ENCODE measurements around the gene CFAP46. TPM values are rescaled to one million over a fixed set of nuclear protein-coding genes. Genes with fewer than 3 reads are reported as not detected.

CFAP46 gene
- polyA plus RNA-seq, 2 donors: 0.40 to 0.73 TPM

DNA sequence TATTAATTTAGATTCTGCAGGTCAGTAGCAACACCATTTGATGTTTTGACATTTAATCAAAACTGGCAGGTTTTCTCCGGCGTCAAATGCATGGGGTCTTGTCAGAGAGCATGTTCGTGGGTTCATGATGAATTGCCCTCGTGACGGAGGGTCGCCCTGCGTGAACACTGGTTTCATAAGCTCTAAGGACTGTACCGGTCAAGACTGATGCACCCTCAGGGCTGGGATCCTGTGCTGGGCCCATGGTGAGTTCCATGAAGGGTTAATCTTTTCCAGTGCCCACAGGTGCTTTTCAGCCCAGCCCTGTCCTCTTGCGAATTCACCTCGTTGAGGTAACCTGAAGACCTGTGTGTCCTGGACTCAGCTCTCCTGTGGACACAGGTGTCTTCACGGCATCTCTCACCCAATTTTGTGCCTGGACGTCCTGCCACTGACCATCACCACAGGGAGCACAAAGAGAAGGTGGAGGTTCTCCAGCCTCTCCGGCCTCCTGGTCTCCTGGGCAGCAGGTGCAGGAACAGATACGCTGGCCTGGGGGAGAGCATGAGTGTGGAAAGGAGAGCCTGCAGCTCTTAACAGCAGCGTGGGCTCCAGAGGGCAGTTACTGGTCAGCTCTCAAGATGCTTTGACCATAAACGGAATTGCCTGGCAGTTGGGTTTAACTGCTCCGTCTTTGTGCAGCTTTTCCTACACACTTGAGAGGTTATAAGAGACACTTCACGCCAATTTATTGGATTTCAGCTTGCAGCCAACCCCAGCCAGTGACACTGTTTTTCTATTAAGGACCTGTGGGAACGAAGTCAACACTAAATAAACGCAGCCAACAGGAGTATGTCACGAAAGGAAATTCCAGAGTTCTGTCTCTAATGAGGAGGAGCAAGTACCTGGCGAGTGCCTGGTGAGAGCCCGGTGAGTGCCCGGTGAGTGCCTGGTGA is 37.4 kb upstream of the CFAP46 start:
- Histone ChIP-seq H3K27me3 (ENCODE audit: control insufficient read depth in 1 of 2, insufficient read depth in 2 of 2, low read length in 2 of 2) (no peaks in the 10 kb centered on the region), H3K4me1 (ENCODE audit: control insufficient read depth in 2 of 2, insufficient read depth in 2 of 2, low read length in 1 of 2) (no peaks in the 10 kb centered on the region), H3K36me3 (ENCODE audit: control insufficient read depth in 2 of 2, insufficient read depth in 2 of 2, low read length in 1 of 2) (no peaks in the 10 kb centered on the region), H3K27ac (ENCODE audit: low read depth in 2 of 2, low read length in 1 of 2) (no peak overlapping the region), H3K9me3 (ENCODE audit: control insufficient read depth in 2 of 2, insufficient read depth in 1 of 2, low read depth in 1 of 2, low read length in 1 of 2) (no peaks in the 10 kb centered on the region), H3K4me3 (ENCODE audit: low read depth in 1 of 2, low read length in 2 of 2) (no peak overlapping the region)
- WGBS, 2 donors: 63 to 64% methylated on average over 24 of the region's 24 CpGs

DNA sequence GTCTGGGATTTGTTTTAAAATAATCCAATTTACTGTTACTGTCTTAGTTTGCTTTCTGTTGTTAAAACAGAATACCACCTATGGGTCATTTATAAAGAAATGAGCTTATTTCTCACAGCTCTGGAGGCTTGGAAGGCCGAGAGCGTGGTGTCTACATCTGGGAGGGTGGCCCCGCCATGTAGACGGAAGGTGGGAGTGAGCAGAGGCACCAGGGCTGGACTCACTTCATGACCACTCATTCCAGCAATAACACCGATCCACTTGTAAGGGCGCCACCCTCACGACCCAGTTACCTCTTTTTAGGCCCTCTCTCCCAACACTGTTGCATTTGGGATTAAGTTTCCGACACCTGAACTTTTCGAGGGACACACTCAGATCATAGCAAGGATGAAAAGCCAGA is 36.2 kb upstream of the CFAP46 start:
- Histone ChIP-seq H3K27ac (ENCODE audit: low read depth in 2 of 2, low read length in 1 of 2) (no peak overlapping the region), H3K36me3 (ENCODE audit: control insufficient read depth in 2 of 2, insufficient read depth in 2 of 2, low read length in 1 of 2) (no peaks in the 10 kb centered on the region), H3K4me3 (ENCODE audit: low read depth in 1 of 2, low read length in 2 of 2) (no peak overlapping the region), H3K27me3 (ENCODE audit: control insufficient read depth in 1 of 2, insufficient read depth in 2 of 2, low read length in 2 of 2) (no peaks in the 10 kb centered on the region), H3K9me3 (ENCODE audit: control insufficient read depth in 2 of 2, insufficient read depth in 1 of 2, low read depth in 1 of 2, low read length in 1 of 2) (peaks cover 0 to 2% of the 10 kb centered on the region in 2 donors), H3K4me1 (ENCODE audit: control insufficient read depth in 2 of 2, insufficient read depth in 2 of 2, low read length in 1 of 2) (peaks cover 0 to 3% of the 10 kb centered on the region in 2 donors)
- WGBS, 2 donors: 83 to 85% methylated on average over 9 of the region's 9 CpGs

GRCh38 chr10:132977807-132978206 is 35.4 kb upstream of the CFAP46 start:
- H3K9me3 ChIP-seq (ENCODE audit: control insufficient read depth in 2 of 2, insufficient read depth in 1 of 2, low read depth in 1 of 2, low read length in 1 of 2): peaks cover 0 to 2% of the 10 kb centered on the region in 2 donors
- H3K36me3 ChIP-seq (ENCODE audit: control insufficient read depth in 2 of 2, insufficient read depth in 2 of 2, low read length in 1 of 2): no peaks in the 10 kb centered on the region
- no peak overlapping the region for H3K27ac ChIP-seq (ENCODE audit: low read depth in 2 of 2, low read length in 1 of 2)
- no peak overlapping the region for H3K4me3 ChIP-seq (ENCODE audit: low read depth in 1 of 2, low read length in 2 of 2)
- no peaks in the 10 kb centered on the region for H3K27me3 ChIP-seq (ENCODE audit: control insufficient read depth in 1 of 2, insufficient read depth in 2 of 2, low read length in 2 of 2)
- 69 to 79% methylated on average over 27 of the region's 27 CpGs for WGBS, 2 donors
- H3K4me1 ChIP-seq (ENCODE audit: control insufficient read depth in 2 of 2, insufficient read depth in 2 of 2, low read length in 1 of 2): peaks cover 0 to 3% of the 10 kb centered on the region in 2 donors

DNA sequence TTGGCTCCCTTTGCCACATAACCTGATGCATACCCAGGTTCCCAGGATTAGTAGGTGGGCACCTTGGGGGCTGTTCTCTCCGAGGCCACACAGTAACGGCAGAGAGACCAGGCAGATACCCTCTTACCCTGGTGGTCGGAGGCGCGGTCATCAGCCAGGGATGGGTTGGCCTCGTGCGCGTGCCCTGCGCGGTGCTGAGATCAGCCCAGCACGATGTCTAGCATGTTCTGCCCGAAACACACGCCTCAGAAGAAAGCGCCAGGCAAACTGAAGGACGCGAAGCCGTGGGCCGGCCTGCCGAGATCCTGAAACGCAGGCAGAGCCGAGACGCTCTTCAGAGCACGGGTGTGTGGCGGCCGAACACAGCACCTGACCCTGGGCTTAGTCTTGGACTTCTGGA is 34.7 kb upstream of the CFAP46 start:
- 92 to 93% methylated on average over 25 of the region's 25 CpGs for WGBS, 2 donors
- H3K4me3 ChIP-seq (ENCODE audit: low read depth in 1 of 2, low read length in 2 of 2): no peak overlapping the region
- H3K4me1 ChIP-seq (ENCODE audit: control insufficient read depth in 2 of 2, insufficient read depth in 2 of 2, low read length in 1 of 2): peaks cover 0 to 3% of the 10 kb centered on the region in 2 donors
- H3K9me3 ChIP-seq (ENCODE audit: control insufficient read depth in 2 of 2, insufficient read depth in 1 of 2, low read depth in 1 of 2, low read length in 1 of 2): peaks cover 0 to 2% of the 10 kb centered on the region in 2 donors
- H3K27ac ChIP-seq (ENCODE audit: low read depth in 2 of 2, low read length in 1 of 2): no peak overlapping the region
- no peaks in the 10 kb centered on the region for H3K36me3 ChIP-seq (ENCODE audit: control insufficient read depth in 2 of 2, insufficient read depth in 2 of 2, low read length in 1 of 2)
- H3K27me3 ChIP-seq (ENCODE audit: control insufficient read depth in 1 of 2, insufficient read depth in 2 of 2, low read length in 2 of 2): no peaks in the 10 kb centered on the region

GRCh38 chr10:132975831-132976682 is 33.7 kb upstream of the CFAP46 start:
- peaks cover 0 to 3% of the 10 kb centered on the region in 2 donors for H3K4me1 ChIP-seq (ENCODE audit: control insufficient read depth in 2 of 2, insufficient read depth in 2 of 2, low read length in 1 of 2)
- H3K4me3 ChIP-seq (ENCODE audit: low read depth in 1 of 2, low read length in 2 of 2): no peak overlapping the region
- WGBS, 2 donors: 71 to 74% methylated on average over 30 of the region's 30 CpGs
- H3K9me3 ChIP-seq (ENCODE audit: control insufficient read depth in 2 of 2, insufficient read depth in 1 of 2, low read depth in 1 of 2, low read length in 1 of 2): peaks cover 0 to 5% of the 10 kb centered on the region in 2 donors
- H3K36me3 ChIP-seq (ENCODE audit: control insufficient read depth in 2 of 2, insufficient read depth in 2 of 2, low read length in 1 of 2): no peaks in the 10 kb centered on the region
- H3K27me3 ChIP-seq (ENCODE audit: control insufficient read depth in 1 of 2, insufficient read depth in 2 of 2, low read length in 2 of 2): no peaks in the 10 kb centered on the region
- H3K27ac ChIP-seq (ENCODE audit: low read depth in 2 of 2, low read length in 1 of 2): no peak overlapping the region

GRCh38 chr10:132974886-132975830 is 32.8 kb upstream of the CFAP46 start:
- Histone ChIP-seq H3K4me1 (ENCODE audit: control insufficient read depth in 2 of 2, insufficient read depth in 2 of 2, low read length in 1 of 2) (peaks cover 0 to 3% of the 10 kb centered on the region in 2 donors), H3K4me3 (ENCODE audit: low read depth in 1 of 2, low read length in 2 of 2) (no peak overlapping the region), H3K27me3 (ENCODE audit: control insufficient read depth in 1 of 2, insufficient read depth in 2 of 2, low read length in 2 of 2) (no peaks in the 10 kb centered on the region), H3K9me3 (ENCODE audit: control insufficient read depth in 2 of 2, insufficient read depth in 1 of 2, low read depth in 1 of 2, low read length in 1 of 2) (peaks cover 0 to 12% of the 10 kb centered on the region in 2 donors), H3K36me3 (ENCODE audit: control insufficient read depth in 2 of 2, insufficient read depth in 2 of 2, low read length in 1 of 2) (no peaks in the 10 kb centered on the region), H3K27ac (ENCODE audit: low read depth in 2 of 2, low read length in 1 of 2) (no peak overlapping the region)
- WGBS, 2 donors: 62 to 64% methylated on average over 28 of the region's 28 CpGs

GRCh38 chr10:132974249-132974796 is 32.0 kb upstream of the CFAP46 start:
- Histone ChIP-seq H3K36me3 (ENCODE audit: control insufficient read depth in 2 of 2, insufficient read depth in 2 of 2, low read length in 1 of 2) (no peaks in the 10 kb centered on the region), H3K4me3 (ENCODE audit: low read depth in 1 of 2, low read length in 2 of 2) (no peak overlapping the region), H3K9me3 (ENCODE audit: control insufficient read depth in 2 of 2, insufficient read depth in 1 of 2, low read depth in 1 of 2, low read length in 1 of 2) (peaks cover 0 to 12% of the 10 kb centered on the region in 2 donors), H3K27ac (ENCODE audit: low read depth in 2 of 2, low read length in 1 of 2) (no peak overlapping the region), H3K4me1 (ENCODE audit: control insufficient read depth in 2 of 2, insufficient read depth in 2 of 2, low read length in 1 of 2) (peaks cover 0 to 3% of the 10 kb centered on the region in 2 donors), H3K27me3 (ENCODE audit: control insufficient read depth in 1 of 2, insufficient read depth in 2 of 2, low read length in 2 of 2) (peaks cover 0 to 2% of the 10 kb centered on the region in 2 donors)
- 65 to 66% methylated on average over 29 of the region's 29 CpGs for WGBS, 2 donors

GRCh38 chr10:132973903-132974241 is 31.5 kb upstream of the CFAP46 start:
- Histone ChIP-seq H3K36me3 (ENCODE audit: control insufficient read depth in 2 of 2, insufficient read depth in 2 of 2, low read length in 1 of 2) (no peaks in the 10 kb centered on the region), H3K4me1 (ENCODE audit: control insufficient read depth in 2 of 2, insufficient read depth in 2 of 2, low read length in 1 of 2) (peaks cover 0 to 3% of the 10 kb centered on the region in 2 donors), H3K9me3 (ENCODE audit: control insufficient read depth in 2 of 2, insufficient read depth in 1 of 2, low read depth in 1 of 2, low read length in 1 of 2) (peaks cover 0 to 12% of the 10 kb centered on the region in 2 donors), H3K4me3 (ENCODE audit: low read depth in 1 of 2, low read length in 2 of 2) (no peak overlapping the region), H3K27ac (ENCODE audit: low read depth in 2 of 2, low read length in 1 of 2) (no peak overlapping the region), H3K27me3 (ENCODE audit: control insufficient read depth in 1 of 2, insufficient read depth in 2 of 2, low read length in 2 of 2) (peaks cover 0 to 2% of the 10 kb centered on the region in 2 donors)
- 67 to 71% methylated on average over 8 of the region's 8 CpGs for WGBS, 2 donors
